CD8-positive, alpha-beta memory T cell (primary cell): ENCODE data around the gene CREG2. TPM values are rescaled to one million over a fixed set of nuclear protein-coding genes. Genes with fewer than 3 reads are reported as not detected.

ENCODE experiments used
- CTCF ChIA-PET: fragments of 350-600 bp; sonication (Branson Sonifier 250); formaldehyde crosslinking; loops from one replicate; lab custom pipeline; 2021; ENCODE audit warnings: antibody characterized with exemption; lab: Charles Lee
- POLR2A ChIA-PET: fragments of 350-600 bp; sonication (Branson Sonifier 250); formaldehyde crosslinking; loops from one replicate; lab custom pipeline; 2021; ENCODE audit warnings: antibody characterized with exemption; lab: Charles Lee
- DNase-seq, 5 donors: peaks; one replicate each; pipeline versions ENCODE4 v3.0.0 to v3.0.0-alpha.2; 2020 to 2022; ENCODE audit warnings: mixed read lengths in 1 of 5
- H3K27ac ChIP-seq: one replicate; pipeline ENCODE4 v1.7.0; 2013; ENCODE audit warnings: low read depth, mild to moderate bottlenecking, low read length, moderate library complexity
- H3K27me3 ChIP-seq: 2 replicates; pipeline ENCODE4 v1.7.0; 2013; ENCODE audit warnings: low read length, mild to moderate bottlenecking; ENCODE audit not compliant: insufficient read depth, poor library complexity, severe bottlenecking
- H3K36me3 ChIP-seq: 2 replicates; pipeline ENCODE4 v1.7.0; 2013; ENCODE audit warnings: mild to moderate bottlenecking, low read length, moderate library complexity; ENCODE audit not compliant: insufficient read depth
- H3K4me1 ChIP-seq: 2 replicates; pipeline ENCODE4 v1.7.0; 2013; ENCODE audit warnings: mild to moderate bottlenecking, low read length, moderate library complexity; ENCODE audit not compliant: insufficient read depth
- H3K4me3 ChIP-seq: 2 replicates; pipeline ENCODE4 v1.7.0; 2013; ENCODE audit warnings: mild to moderate bottlenecking, low read length
- H3K9me3 ChIP-seq: 2 replicates; pipeline ENCODE4 v1.7.0; 2013; ENCODE audit warnings: mild to moderate bottlenecking, low read length
- H3K27ac Mint-ChIP-seq, 8 donors: one replicate each; pipeline ENCODE4 v1.8.0; 2020 to 2021; ENCODE audit warnings: mixed read lengths in 8 of 8, mild to moderate bottlenecking in 6 of 8, inconsistent platforms in 3 of 8, moderate library complexity in 3 of 8
- H3K27me3 Mint-ChIP-seq, 2 donors: one replicate each; pipeline ENCODE4 v1.8.0; 2020 to 2021; ENCODE audit warnings: mixed read lengths in 2 of 2, mild to moderate bottlenecking in 1 of 2, moderate library complexity in 1 of 2
- H3K36me3 Mint-ChIP-seq, 3 donors: one replicate each; pipeline ENCODE4 v1.8.0; 2020 to 2021; ENCODE audit warnings: mixed read lengths in 3 of 3, inconsistent platforms in 1 of 3, mild to moderate bottlenecking in 1 of 3
- H3K4me1 Mint-ChIP-seq, 3 donors: one replicate each; pipeline ENCODE4 v1.8.0; 2020 to 2021; ENCODE audit warnings: mixed read lengths in 3 of 3, inconsistent platforms in 1 of 3, mild to moderate bottlenecking in 1 of 3
- H3K4me3 Mint-ChIP-seq, 7 donors: one replicate each; pipeline ENCODE4 v1.8.0; 2020 to 2021; ENCODE audit warnings: mixed read lengths in 7 of 7, mild to moderate bottlenecking in 6 of 7, moderate library complexity in 4 of 7, inconsistent platforms in 2 of 7
- H3K9me3 Mint-ChIP-seq, 5 donors: one replicate each; pipeline ENCODE4 v1.8.0; 2020 to 2022; ENCODE audit warnings: mixed read lengths in 5 of 5, mild to moderate bottlenecking in 3 of 5, moderate library complexity in 2 of 5, inconsistent platforms in 1 of 5
- polyA plus RNA-seq: library from polyadenylated mRNA; unstranded; fragments of 300-500 nt; fragmentation: Illumina TruSeq; gene quantifications from one replicate; pipeline ENCODE4 v1.2.3, GENCODE V29; 2021
- total RNA-seq, 2 experiments: library from RNA; stranded (reverse); gene quantifications; one replicate each; pipeline ENCODE4 v1.2.3, GENCODE V29; 2021

The CREG2 gene
- total and polyA plus RNA-seq, 3 experiments from 2014 or later, result not detected

GRCh38 chr2:101405351-101405899, 18.1 kb upstream of the CREG2 start:
- no peaks in the 10 kb centered on the region for H3K9me3 ChIP-seq
- Mint-ChIP-seq H3K4me1 (no peaks in the 10 kb centered on the region), H3K27ac (no peak overlapping the region), H3K27me3 (peaks cover 16 to 30% of the 10 kb centered on the region in 2 donors), H3K9me3 (no peaks in the 10 kb centered on the region), H3K36me3 (no peaks in the 10 kb centered on the region), H3K4me3 (no peak overlapping the region)
- ChIA-PET POLR2A (no interaction called here), CTCF (no interaction called here)
- H3K27ac ChIP-seq, result no peak overlapping the region
- no peak for DNase-seq
- no peaks in the 10 kb centered on the region for H3K27me3 ChIP-seq
- H3K4me3 ChIP-seq, result no peak overlapping the region
- no peaks in the 10 kb centered on the region for H3K36me3 ChIP-seq
- no peaks in the 10 kb centered on the region for H3K4me1 ChIP-seq

- peaks cover 16 to 44% of the 10 kb centered on the region in 2 donors for H3K27me3 Mint-ChIP-seq
- CTCF ChIA-PET, result no interaction called here
Observed at GRCh38 chr2:101403745-101404144, 16.4 kb upstream of the CREG2 start.

GRCh38 chr2:101402630-101403029, 15.3 kb upstream of the CREG2 start:
- Mint-ChIP-seq H3K9me3 (no peaks in the 10 kb centered on the region), H3K27ac (peak overlapping the region in 1 of 8 donors; percentile 47), H3K36me3 (no peaks in the 10 kb centered on the region), H3K27me3 (peaks cover 20 to 54% of the 10 kb centered on the region in 2 donors), H3K4me3 (no peak overlapping the region), H3K4me1 (no peaks in the 10 kb centered on the region)
- POLR2A ChIA-PET, result no interaction called here
- Histone ChIP-seq H3K9me3 (no peaks in the 10 kb centered on the region), H3K36me3 (no peaks in the 10 kb centered on the region), H3K4me1 (no peaks in the 10 kb centered on the region), H3K27me3 (peaks cover 6% of the 10 kb centered on the region), H3K4me3 (no peak overlapping the region), H3K27ac (no peak overlapping the region)
- CTCF ChIA-PET, result no interaction called here
- DNase-seq, result no peak

More at GRCh38 chr2:101403745-101404144, 16.4 kb upstream of the CREG2 start:
- Histone ChIP-seq H3K36me3 (no peaks in the 10 kb centered on the region), H3K9me3 (no peaks in the 10 kb centered on the region), H3K27me3 (no peaks in the 10 kb centered on the region), H3K4me3 (no peak overlapping the region), H3K27ac (no peak overlapping the region), H3K4me1 (no peaks in the 10 kb centered on the region)
- Mint-ChIP-seq H3K4me1 (no peaks in the 10 kb centered on the region), H3K36me3 (no peaks in the 10 kb centered on the region), H3K27ac (no peak overlapping the region), H3K9me3 (no peaks in the 10 kb centered on the region), H3K4me3 (no peak overlapping the region)
- no peak for DNase-seq
- POLR2A ChIA-PET, result no interaction called here

- CTCF ChIA-PET, result no interaction called here
- H3K27me3 Mint-ChIP-seq, result peaks cover 23 to 58% of the 10 kb centered on the region in 2 donors
- H3K27ac Mint-ChIP-seq, result no peak overlapping the region
- no peak for DNase-seq
- Histone ChIP-seq H3K4me3 (no peak overlapping the region), H3K9me3 (no peaks in the 10 kb centered on the region), H3K27ac (no peak overlapping the region), H3K36me3 (no peaks in the 10 kb centered on the region), H3K4me1 (no peaks in the 10 kb centered on the region), H3K27me3 (peaks cover 6% of the 10 kb centered on the region)
- no peak overlapping the region for H3K4me3 Mint-ChIP-seq
- H3K36me3 Mint-ChIP-seq, result no peaks in the 10 kb centered on the region
- POLR2A ChIA-PET, result no interaction called here
- H3K4me1 Mint-ChIP-seq, result no peaks in the 10 kb centered on the region
- no peaks in the 10 kb centered on the region for H3K9me3 Mint-ChIP-seq
Observed at GRCh38 chr2:101401906-101402305, 14.6 kb upstream of the CREG2 start.

GRCh38 chr2:101401326-101401665, 14.0 kb upstream of the CREG2 start:
- Mint-ChIP-seq H3K4me1 (no peaks in the 10 kb centered on the region), H3K27ac (no peak overlapping the region), H3K9me3 (no peaks in the 10 kb centered on the region), H3K4me3 (no peak overlapping the region), H3K27me3 (peaks cover 21 to 60% of the 10 kb centered on the region in 2 donors), H3K36me3 (no peaks in the 10 kb centered on the region)
- no peaks in the 10 kb centered on the region for H3K4me1 ChIP-seq
- DNase-seq, result no peak
- no peak overlapping the region for H3K27ac ChIP-seq
- peaks cover 6% of the 10 kb centered on the region for H3K27me3 ChIP-seq
- POLR2A ChIA-PET, result no interaction called here
- no peak overlapping the region for H3K4me3 ChIP-seq
- no peaks in the 10 kb centered on the region for H3K36me3 ChIP-seq
- CTCF ChIA-PET, result no interaction called here
- no peaks in the 10 kb centered on the region for H3K9me3 ChIP-seq

GRCh38 chr2:101400506-101401325, 13.4 kb upstream of the CREG2 start:
- H3K9me3 Mint-ChIP-seq, result no peaks in the 10 kb centered on the region
- Histone ChIP-seq H3K4me1 (no peaks in the 10 kb centered on the region), H3K36me3 (no peaks in the 10 kb centered on the region), H3K27ac (no peak overlapping the region), H3K9me3 (no peaks in the 10 kb centered on the region), H3K27me3 (peaks cover 6% of the 10 kb centered on the region), H3K4me3 (no peak overlapping the region)
- H3K36me3 Mint-ChIP-seq, result peaks cover 0 to 5% (median 3%) of the 10 kb centered on the region in 3 donors
- ChIA-PET CTCF (interaction anchor here (0.5 to 1.2 kb wide), 2 partner anchors 13 to 64 kb away, joined by 3 read pairs; no protein-coding TSS in a partner anchor), POLR2A (no interaction called here)
- DNase-seq, result no peak
- H3K27me3 Mint-ChIP-seq, result peaks cover 27 to 66% of the 10 kb centered on the region in 2 donors
- no peak overlapping the region for H3K4me3 Mint-ChIP-seq
- no peak overlapping the region for H3K27ac Mint-ChIP-seq
- no peaks in the 10 kb centered on the region for H3K4me1 Mint-ChIP-seq

GRCh38 chr2:101400048-101400447, 12.7 kb upstream of the CREG2 start:
- Mint-ChIP-seq H3K27ac (no peak overlapping the region), H3K27me3 (peaks cover 29 to 68% of the 10 kb centered on the region in 2 donors), H3K36me3 (peaks cover 0 to 6% (median 3%) of the 10 kb centered on the region in 3 donors), H3K4me1 (no peaks in the 10 kb centered on the region), H3K9me3 (no peaks in the 10 kb centered on the region), H3K4me3 (no peak overlapping the region)
- no peak overlapping the region for H3K27ac ChIP-seq
- H3K4me1 ChIP-seq, result no peaks in the 10 kb centered on the region
- H3K4me3 ChIP-seq, result no peak overlapping the region
- ChIA-PET POLR2A (no interaction called here), CTCF (interaction anchor here (1.2 kb wide), 1 partner anchor 12 kb away, joined by 3 read pairs; no protein-coding TSS in a partner anchor)
- no peaks in the 10 kb centered on the region for H3K9me3 ChIP-seq
- H3K36me3 ChIP-seq, result no peaks in the 10 kb centered on the region
- no peak for DNase-seq
- peaks cover 6% of the 10 kb centered on the region for H3K27me3 ChIP-seq
